ENCODE measurements around the gene SUN1. TPM values are rescaled to one million over a fixed set of nuclear protein-coding genes. Genes with fewer than 3 reads are reported as not detected.
"Not testable (repeated sequence)": the region's sequence is repeated elsewhere in the genome, so short reads cannot be mapped to it uniquely, and the experiment has no call there.

SUN1 gene
- total and polyA plus RNA-seq, 10 of the 15 experiments (the other 5 are each of a cell fraction or from before 2014, with no cell fraction given), result 27.8 to 107 (median 65.8) TPM

DNA sequence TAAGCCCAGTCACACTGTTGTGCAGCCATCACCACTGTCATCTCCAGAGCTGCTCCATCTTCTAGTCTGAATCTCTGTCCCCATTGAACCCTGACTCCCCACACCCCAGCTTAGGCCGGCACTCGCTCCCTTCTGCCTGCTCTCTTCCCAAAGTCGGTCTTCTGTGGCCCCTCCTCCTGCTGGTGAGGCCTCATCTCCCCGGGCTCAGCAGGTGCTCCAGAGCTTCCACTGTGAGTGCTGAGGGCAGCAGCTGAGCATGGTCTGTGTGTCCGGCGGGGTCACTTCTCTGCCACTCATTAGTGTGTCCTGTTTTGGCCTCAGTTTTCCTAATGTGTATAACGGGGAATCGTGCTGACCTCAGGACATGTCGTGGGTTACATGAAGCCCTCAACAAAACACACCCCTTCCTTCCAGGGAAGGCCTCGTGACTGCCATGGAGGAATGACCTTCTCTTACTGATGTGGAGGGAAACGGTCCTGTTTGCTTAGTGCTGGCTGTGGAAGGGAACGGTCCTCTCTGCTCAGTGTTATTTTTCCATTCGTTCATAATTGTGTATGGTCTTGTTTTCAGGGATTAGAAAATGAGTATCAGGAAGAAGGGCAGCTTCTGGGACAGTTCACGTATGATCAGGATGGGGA, 39.7 kb downstream of the SUN1 start (continued):
- TF ChIP-seq, protein P1, sequence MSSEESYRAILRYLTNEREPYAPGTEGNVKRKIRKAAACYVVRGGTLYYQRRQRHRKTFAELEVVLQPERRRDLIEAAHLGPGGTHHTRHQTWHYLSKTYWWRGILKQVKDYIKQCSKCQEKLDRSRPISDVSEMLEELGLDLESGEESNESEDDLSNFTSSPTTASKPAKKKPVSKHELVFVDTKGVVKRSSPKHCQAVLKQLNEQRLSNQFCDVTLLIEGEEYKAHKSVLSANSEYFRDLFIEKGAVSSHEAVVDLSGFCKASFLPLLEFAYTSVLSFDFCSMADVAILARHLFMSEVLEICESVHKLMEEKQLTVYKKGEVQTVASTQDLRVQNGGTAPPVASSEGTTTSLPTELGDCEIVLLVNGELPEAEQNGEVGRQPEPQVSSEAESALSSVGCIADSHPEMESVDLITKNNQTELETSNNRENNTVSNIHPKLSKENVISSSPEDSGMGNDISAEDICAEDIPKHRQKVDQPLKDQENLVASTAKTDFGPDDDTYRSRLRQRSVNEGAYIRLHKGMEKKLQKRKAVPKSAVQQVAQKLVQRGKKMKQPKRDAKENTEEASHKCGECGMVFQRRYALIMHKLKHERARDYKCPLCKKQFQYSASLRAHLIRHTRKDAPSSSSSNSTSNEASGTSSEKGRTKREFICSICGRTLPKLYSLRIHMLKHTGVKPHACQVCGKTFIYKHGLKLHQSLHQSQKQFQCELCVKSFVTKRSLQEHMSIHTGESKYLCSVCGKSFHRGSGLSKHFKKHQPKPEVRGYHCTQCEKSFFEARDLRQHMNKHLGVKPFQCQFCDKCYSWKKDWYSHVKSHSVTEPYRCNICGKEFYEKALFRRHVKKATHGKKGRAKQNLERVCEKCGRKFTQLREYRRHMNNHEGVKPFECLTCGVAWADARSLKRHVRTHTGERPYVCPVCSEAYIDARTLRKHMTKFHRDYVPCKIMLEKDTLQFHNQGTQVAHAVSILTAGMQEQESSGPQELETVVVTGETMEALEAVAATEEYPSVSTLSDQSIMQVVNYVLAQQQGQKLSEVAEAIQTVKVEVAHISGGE (CRISPR knock-in tag; IDR thresholded peaks at IDR 0.05), result no peak
- TF ChIP-seq, protein P2, sequence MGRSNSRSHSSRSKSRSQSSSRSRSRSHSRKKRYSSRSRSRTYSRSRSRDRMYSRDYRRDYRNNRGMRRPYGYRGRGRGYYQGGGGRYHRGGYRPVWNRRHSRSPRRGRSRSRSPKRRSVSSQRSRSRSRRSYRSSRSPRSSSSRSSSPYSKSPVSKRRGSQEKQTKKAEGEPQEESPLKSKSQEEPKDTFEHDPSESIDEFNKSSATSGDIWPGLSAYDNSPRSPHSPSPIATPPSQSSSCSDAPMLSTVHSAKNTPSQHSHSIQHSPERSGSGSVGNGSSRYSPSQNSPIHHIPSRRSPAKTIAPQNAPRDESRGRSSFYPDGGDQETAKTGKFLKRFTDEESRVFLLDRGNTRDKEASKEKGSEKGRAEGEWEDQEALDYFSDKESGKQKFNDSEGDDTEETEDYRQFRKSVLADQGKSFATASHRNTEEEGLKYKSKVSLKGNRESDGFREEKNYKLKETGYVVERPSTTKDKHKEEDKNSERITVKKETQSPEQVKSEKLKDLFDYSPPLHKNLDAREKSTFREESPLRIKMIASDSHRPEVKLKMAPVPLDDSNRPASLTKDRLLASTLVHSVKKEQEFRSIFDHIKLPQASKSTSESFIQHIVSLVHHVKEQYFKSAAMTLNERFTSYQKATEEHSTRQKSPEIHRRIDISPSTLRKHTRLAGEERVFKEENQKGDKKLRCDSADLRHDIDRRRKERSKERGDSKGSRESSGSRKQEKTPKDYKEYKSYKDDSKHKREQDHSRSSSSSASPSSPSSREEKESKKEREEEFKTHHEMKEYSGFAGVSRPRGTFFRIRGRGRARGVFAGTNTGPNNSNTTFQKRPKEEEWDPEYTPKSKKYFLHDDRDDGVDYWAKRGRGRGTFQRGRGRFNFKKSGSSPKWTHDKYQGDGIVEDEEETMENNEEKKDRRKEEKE (IDR thresholded peaks at IDR 0.05), result no peak
- TF ChIP-seq NFIC (IDR thresholded peaks at IDR 0.05; ENCODE audit: low read depth, low read length), result no peak
- TF ChIP-seq NR2C1 (IDR thresholded peaks at IDR 0.05), result no peak
- TF ChIP-seq CBX5 (IDR thresholded peaks at IDR 0.05; ENCODE audit: low read depth), result no peak

DNA sequence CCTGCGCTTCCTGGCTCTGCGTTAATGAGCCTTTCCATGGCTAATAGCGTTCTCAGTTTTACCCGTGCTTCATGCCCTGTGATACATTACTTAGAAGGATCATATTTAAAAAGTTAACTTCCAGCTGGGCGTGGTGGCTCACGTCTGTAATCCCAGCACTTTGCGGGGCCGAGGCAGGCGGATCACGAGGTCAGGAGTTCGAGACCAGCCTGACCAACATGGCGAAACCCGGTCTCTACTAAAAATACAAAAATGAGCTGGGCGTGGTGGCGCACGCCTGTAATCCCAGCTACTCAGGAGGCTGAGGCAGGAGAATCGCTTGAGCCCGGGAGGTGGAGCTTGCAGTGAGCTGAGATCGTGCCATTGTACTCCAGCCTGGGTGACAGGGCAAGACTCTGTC, 40.4 kb downstream of the SUN1 start:
- FAIRE-seq; H3K27me3 ChIP-seq (replicated peaks in 1 of 2; ENCODE audit: control insufficient read depth in 2 of 2, insufficient read depth in 2 of 2, low read length in 1 of 2); H3K79me2 ChIP-seq (ENCODE audit: control insufficient read depth, insufficient read depth, low read length): not testable (repeated sequence)

More for the DNA sequence above, 40.4 kb downstream of the SUN1 start:
- ChIA-PET SMC1A (ENCODE audit: uncharacterized antibody, unreplicated experiment) (interaction anchor here (0.6 to 2.5 kb wide), 11 partner anchors 10 to 554 kb away, joined by 3 to 18 read pairs (median 4); partner anchors contain the start of gene SUN1), RAD21 (ENCODE audit: unreplicated experiment) (interaction anchor here (1.0 to 1.5 kb wide), 7 partner anchors 9 to 551 kb away, joined by 3 to 11 read pairs (median 6); no protein-coding TSS in a partner anchor), CTCF (interaction anchor here (0.6 to 3.4 kb wide), 30 partner anchors 9 to 580 kb away, joined by 3 to 79 read pairs (median 4); no protein-coding TSS in a partner anchor), POLR2A (interaction anchor here (0.6 kb wide), 1 partner anchor 116 kb away, joined by 3 read pairs; no protein-coding TSS in a partner anchor)
- not testable (repeated sequence) for H3K27ac ChIP-seq (ENCODE audit: control insufficient read depth, insufficient read depth); H3K4me3 ChIP-seq; H3K4me1 ChIP-seq (ENCODE audit: control insufficient read depth, insufficient read depth, low read length); H3K9me3 ChIP-seq (replicated peaks; ENCODE audit: control insufficient read depth, insufficient read depth, low read length); H3K4me2 ChIP-seq (ENCODE audit: control insufficient read depth, insufficient read depth); H2AFZ ChIP-seq (ENCODE audit: control insufficient read depth, low read depth, low read length); ATAC-seq; BruUV-seq (replicated peaks); H3K9ac ChIP-seq (ENCODE audit: control insufficient read depth, insufficient read depth, low read length); H4K20me1 ChIP-seq (ENCODE audit: control insufficient read depth, insufficient read depth); DNase-seq (ENCODE audit: low read depth, low spot score)
- in situ Hi-C loops (cut with MboI) (loop anchor here (5.0 kb wide), 2 partner anchors 85 to 555 kb away; no protein-coding TSS in a partner anchor), intact Hi-C loops (cut with micrococcal nuclease; ENCODE audit: unreplicated experiment) (loop anchor here (1.0 to 10.0 kb wide), 5 partner anchors 55 to 550 kb away; no protein-coding TSS in a partner anchor)
- peaks cover 3 to 20% of the 10 kb centered on the region in 2 experiments; a peak in 3 of 4 replicates for H3K36me3 ChIP-seq (ENCODE audit: control insufficient read depth in 2 of 2, insufficient read depth in 2 of 2, low read length in 1 of 2)
- WGBS (ENCODE audit: insufficient coverage, insufficient replicate concordance, low lambda C conversion rate, missing lambda C conversion rate), result 95% methylated on average over 19 of the region's 19 CpGs
